ENCODE data around the gene KCNN3. TPM values are rescaled to one million over a fixed set of nuclear protein-coding genes. Genes with fewer than 3 reads are reported as not detected.

Gene KCNN3
- total and polyA plus RNA-seq, 2 of the 13 experiments (the other 11 are each of a cell fraction or from before 2014, with no cell fraction given) = not detected

DNA sequence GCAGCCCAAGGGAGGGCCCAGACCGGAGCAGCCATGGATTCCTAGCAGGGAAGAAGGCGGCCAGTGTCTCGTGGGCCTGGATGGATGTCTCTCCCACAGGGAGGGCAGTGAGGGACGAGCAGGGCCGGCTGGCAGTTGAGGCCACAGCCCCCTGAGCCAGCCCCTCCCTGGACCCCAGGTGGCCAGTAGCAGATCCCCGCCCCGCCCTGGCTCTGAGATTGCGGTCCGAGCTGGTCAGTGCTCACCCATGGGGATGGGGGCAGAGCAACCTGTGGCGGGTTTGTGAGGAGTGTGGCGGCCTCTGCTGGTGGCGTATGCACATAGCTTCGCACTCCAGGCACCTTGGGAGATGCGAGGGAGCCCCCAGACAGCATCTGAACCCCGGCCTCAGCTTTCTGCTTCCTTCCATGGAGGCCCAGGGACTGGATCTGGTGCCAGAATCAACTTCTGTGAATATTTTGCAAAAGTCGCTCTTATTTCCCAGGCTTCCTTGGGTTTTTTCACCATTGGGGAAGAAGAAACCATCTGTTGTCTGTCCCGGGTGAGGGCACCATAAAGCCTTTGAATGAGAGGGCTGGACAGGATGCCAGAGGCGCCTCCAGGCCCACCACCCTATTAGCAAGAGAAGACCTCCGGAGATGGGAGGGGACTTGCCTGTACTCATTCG is 8.4 kb upstream of the KCNN3 start (continued):
- TF ChIP-seq PAWR (CRISPR knock-in tag; IDR thresholded peaks at IDR 0.05; ENCODE audit: borderline replicate concordance) (no peak), SP5 (CRISPR knock-in tag; IDR thresholded peaks at IDR 0.05; ENCODE audit: borderline replicate concordance, low read depth) (no peak), NFKB2 (CRISPR knock-in tag; IDR thresholded peaks at IDR 0.05; ENCODE audit: borderline replicate concordance) (peak; percentile 36; the same call in 1 of the 2 replicates), RXRA (CRISPR knock-in tag; IDR thresholded peaks at IDR 0.05) (no peak), ZFAT (CRISPR knock-in tag; conservative IDR thresholded peaks at IDR 0.05) (no peak), CCDC6 (CRISPR knock-in tag; IDR thresholded peaks at IDR 0.05) (no peak), ZNF674 (CRISPR knock-in tag; IDR thresholded peaks at IDR 0.05; ENCODE audit: low read depth) (no peak), ZNF343 (CRISPR knock-in tag; IDR thresholded peaks at IDR 0.05) (no peak), TEAD2 (CRISPR knock-in tag; IDR thresholded peaks at IDR 0.05) (no peak), ASH2L (IDR thresholded peaks at IDR 0.05; ENCODE audit: insufficient read length, low read depth, low read length) (no peak), PTBP1 (IDR thresholded peaks at IDR 0.05; ENCODE audit: low read depth, low read length, poor library complexity, severe bottlenecking) (no peak), AGO2 (optimal IDR thresholded peaks at IDR 0.05; ENCODE audit: low read depth, low read length) (no peak), ZNF24 (IDR thresholded peaks at IDR 0.05) (no peak), ZNF703 (CRISPR knock-in tag; IDR thresholded peaks at IDR 0.05; ENCODE audit: borderline replicate concordance) (no peak), PITX1 (CRISPR knock-in tag; IDR thresholded peaks at IDR 0.05) (no peak), ZNF772 (CRISPR knock-in tag; IDR thresholded peaks at IDR 0.05) (no peak), SMC3 (IDR thresholded peaks at IDR 0.05; ENCODE audit: low read length) (peak; percentile 50), ZNF441 (CRISPR knock-in tag; IDR thresholded peaks at IDR 0.05; ENCODE audit: borderline replicate concordance) (no peak), ZFP37 (CRISPR knock-in tag; IDR thresholded peaks at IDR 0.05; ENCODE audit: borderline replicate concordance) (no peak), ZNF501 (CRISPR knock-in tag; IDR thresholded peaks at IDR 0.05) (no peak), RCOR2 (CRISPR knock-in tag; IDR thresholded peaks at IDR 0.05) (no peak), ZNF234 (CRISPR knock-in tag; conservative IDR thresholded peaks at IDR 0.05) (no peak), NCOR1 (IDR thresholded peaks at IDR 0.05; ENCODE audit: borderline replicate concordance, low read length) (no peak), ZNF446 (CRISPR knock-in tag; IDR thresholded peaks at IDR 0.05) (no peak), PCBP2 (optimal IDR thresholded peaks at IDR 0.05; ENCODE audit: low read depth, low read length, poor library complexity, severe bottlenecking) (no peak), ATF7 (IDR thresholded peaks at IDR 0.05) (no peak), ATF7 (CRISPR knock-in tag; IDR thresholded peaks at IDR 0.05) (no peak), KLF13 (CRISPR knock-in tag; IDR thresholded peaks at IDR 0.05) (no peak), MEIS1 (CRISPR knock-in tag; IDR thresholded peaks at IDR 0.05; ENCODE audit: borderline replicate concordance) (no peak)
- TF ChIP-seq, protein P1, sequence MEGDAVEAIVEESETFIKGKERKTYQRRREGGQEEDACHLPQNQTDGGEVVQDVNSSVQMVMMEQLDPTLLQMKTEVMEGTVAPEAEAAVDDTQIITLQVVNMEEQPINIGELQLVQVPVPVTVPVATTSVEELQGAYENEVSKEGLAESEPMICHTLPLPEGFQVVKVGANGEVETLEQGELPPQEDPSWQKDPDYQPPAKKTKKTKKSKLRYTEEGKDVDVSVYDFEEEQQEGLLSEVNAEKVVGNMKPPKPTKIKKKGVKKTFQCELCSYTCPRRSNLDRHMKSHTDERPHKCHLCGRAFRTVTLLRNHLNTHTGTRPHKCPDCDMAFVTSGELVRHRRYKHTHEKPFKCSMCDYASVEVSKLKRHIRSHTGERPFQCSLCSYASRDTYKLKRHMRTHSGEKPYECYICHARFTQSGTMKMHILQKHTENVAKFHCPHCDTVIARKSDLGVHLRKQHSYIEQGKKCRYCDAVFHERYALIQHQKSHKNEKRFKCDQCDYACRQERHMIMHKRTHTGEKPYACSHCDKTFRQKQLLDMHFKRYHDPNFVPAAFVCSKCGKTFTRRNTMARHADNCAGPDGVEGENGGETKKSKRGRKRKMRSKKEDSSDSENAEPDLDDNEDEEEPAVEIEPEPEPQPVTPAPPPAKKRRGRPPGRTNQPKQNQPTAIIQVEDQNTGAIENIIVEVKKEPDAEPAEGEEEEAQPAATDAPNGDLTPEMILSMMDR (CRISPR knock-in tag; IDR thresholded peaks at IDR 0.05) = peak; percentile 98
- TF ChIP-seq, protein P2, sequence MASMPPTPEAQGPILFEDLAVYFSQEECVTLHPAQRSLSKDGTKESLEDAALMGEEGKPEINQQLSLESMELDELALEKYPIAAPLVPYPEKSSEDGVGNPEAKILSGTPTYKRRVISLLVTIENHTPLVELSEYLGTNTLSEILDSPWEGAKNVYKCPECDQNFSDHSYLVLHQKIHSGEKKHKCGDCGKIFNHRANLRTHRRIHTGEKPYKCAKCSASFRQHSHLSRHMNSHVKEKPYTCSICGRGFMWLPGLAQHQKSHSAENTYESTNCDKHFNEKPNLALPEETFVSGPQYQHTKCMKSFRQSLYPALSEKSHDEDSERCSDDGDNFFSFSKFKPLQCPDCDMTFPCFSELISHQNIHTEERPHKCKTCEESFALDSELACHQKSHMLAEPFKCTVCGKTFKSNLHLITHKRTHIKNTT (CRISPR knock-in tag; IDR thresholded peaks at IDR 0.05) = no peak

Measured in HepG2 (cell line).